Stimulated activated naive B cell treated with anti-CD40 and anti-IgM and Interleukin-4, amounts not matched to agents 10 μg/mL and 1 μg/mL and 100 μg/mL, for 72 hours (primary cell): ENCODE data around the gene AFF1.

Source experiments
- ATAC-seq, 2 donors: fragments of 150-1000 bp; cut with Tn5 transposase; replicated peaks; 2 replicates each; pipeline ENCODE4 v1.10.0; 2021; ENCODE audit warnings: moderate library complexity in 1 of 2
- DNase-seq: peaks from one replicate; pipeline ENCODE4 v3.0.0; 2021
- H3K27ac Mint-ChIP-seq: one replicate; pipeline ENCODE4 v1.8.0; 2022; ENCODE audit warnings: mild to moderate bottlenecking, mixed read lengths
- H3K27me3 Mint-ChIP-seq, 2 donors: one replicate each; pipeline ENCODE4 v1.8.0; 2022; ENCODE audit warnings: mixed read lengths in 2 of 2
- H3K36me3 Mint-ChIP-seq, 2 donors: one replicate each; pipeline ENCODE4 v1.8.0; 2022; ENCODE audit warnings: mixed read lengths in 2 of 2, mild to moderate bottlenecking in 1 of 2
- H3K4me1 Mint-ChIP-seq, 2 donors: one replicate each; pipeline ENCODE4 v1.8.0; 2022; ENCODE audit warnings: mixed read lengths in 2 of 2, mild to moderate bottlenecking in 1 of 2
- H3K4me3 Mint-ChIP-seq, 2 donors: one replicate each; pipeline ENCODE4 v1.8.0; 2022; ENCODE audit warnings: mild to moderate bottlenecking in 2 of 2, mixed read lengths in 2 of 2, moderate library complexity in 1 of 2
- H3K9me3 Mint-ChIP-seq, 2 donors: one replicate each; pipeline ENCODE4 v1.8.0; 2022; ENCODE audit warnings: mixed read lengths in 2 of 2, mild to moderate bottlenecking in 1 of 2

The AFF1 gene

DNA sequence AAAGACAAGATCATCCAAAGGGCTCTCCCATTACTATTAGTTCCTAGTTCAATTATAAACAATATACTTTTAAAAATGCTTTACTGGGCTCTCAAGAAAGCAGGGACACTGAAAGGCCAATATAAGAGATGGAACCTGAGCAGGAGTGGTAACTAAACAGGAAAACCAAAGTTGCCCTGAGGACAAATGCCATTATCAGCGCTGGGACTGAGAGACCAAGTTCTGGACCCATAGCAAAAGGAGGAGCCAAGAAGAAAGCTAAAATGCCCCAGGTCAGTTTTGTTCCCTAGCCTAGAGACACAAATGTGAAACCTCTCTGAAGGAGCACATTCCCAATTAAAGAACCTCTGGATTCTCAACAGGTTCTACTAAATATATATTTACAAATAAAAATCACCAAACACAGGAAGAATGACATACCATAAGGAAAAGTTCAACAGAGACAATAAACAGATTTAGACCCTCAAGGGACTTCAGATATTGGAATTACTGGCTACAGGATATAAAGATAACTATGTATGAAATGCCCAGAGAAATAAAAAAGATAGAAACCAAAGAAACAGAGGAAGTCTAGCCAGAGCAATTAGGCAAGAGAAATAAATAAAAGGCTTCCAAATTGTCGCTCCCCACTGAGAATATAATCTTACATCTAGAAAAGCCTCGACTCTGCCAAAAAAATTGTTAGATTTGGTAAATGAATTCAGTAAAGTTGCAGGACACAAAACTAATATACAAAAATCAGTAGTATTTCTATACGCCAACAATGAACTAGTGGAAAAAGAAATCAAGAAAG is 218.5 kb downstream of the AFF1 start:
- Mint-ChIP-seq H3K4me1 (peaks cover 0 to 1% of the 10 kb centered on the region in 2 donors), H3K27me3 (no peaks in the 10 kb centered on the region), H3K9me3 (no peaks in the 10 kb centered on the region), H3K36me3 (no peaks in the 10 kb centered on the region), H3K4me3 (no peak overlapping the region), H3K27ac (no peak overlapping the region)
- ATAC-seq (no peak), DNase-seq (no peak)

DNA sequence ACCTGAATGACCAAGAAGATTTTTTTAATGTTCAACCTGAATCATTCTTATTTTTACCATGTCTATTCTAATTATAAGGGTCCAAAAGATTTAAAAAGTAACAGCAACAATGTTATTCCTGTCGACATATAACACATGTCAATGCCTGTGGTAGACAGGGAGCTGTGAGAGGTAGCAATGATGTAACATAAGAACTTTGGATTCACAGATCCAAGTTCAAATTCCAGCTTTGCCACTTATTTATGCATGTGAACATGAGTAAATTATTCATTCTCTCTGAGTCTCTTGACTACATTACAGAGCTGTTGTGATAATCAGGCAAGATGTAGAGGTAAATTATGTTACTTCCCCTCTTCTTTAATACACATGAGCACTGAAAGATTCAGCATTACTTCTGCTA is 231.1 kb downstream of the AFF1 start:
- no peak for DNase-seq
- ATAC-seq = no peak
- no peaks in the 10 kb centered on the region for H3K4me1 Mint-ChIP-seq
- no peaks in the 10 kb centered on the region for H3K9me3 Mint-ChIP-seq
- peaks cover 22 to 30% of the 10 kb centered on the region in 2 donors for H3K36me3 Mint-ChIP-seq
- no peak overlapping the region for H3K27ac Mint-ChIP-seq
- no peaks in the 10 kb centered on the region for H3K27me3 Mint-ChIP-seq
- no peak overlapping the region for H3K4me3 Mint-ChIP-seq

DNA sequence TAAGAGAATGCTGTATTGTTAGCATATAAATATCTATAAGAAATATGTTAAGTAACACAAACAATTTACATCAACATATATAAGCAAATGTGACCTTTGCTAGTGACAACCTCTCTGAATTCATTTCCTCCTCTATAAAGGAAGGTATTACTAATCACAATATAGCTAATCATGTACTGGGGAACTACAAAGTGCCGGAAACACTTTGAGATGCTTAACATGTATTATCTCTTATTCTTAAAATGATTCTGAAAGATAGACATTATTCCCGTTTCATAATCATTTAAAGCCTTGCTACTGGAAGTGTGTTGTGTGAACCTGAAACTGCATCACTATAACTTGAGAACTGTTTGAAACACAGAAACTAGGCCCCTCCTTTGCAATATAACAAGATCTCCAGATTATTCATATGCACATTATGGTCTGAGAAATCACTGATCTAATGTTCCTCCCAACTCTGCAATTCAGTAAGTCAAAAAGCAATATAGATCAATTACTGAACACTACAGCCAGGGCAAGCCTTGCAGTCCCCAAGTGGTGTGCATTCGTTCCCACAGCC is 231.6 kb downstream of the AFF1 start:
- Mint-ChIP-seq H3K4me3 (no peak overlapping the region), H3K36me3 (peaks cover 20 to 30% of the 10 kb centered on the region in 2 donors), H3K9me3 (no peaks in the 10 kb centered on the region), H3K27me3 (no peaks in the 10 kb centered on the region), H3K27ac (no peak overlapping the region), H3K4me1 (no peaks in the 10 kb centered on the region)
- DNase-seq (no peak), ATAC-seq (no peak)

DNA sequence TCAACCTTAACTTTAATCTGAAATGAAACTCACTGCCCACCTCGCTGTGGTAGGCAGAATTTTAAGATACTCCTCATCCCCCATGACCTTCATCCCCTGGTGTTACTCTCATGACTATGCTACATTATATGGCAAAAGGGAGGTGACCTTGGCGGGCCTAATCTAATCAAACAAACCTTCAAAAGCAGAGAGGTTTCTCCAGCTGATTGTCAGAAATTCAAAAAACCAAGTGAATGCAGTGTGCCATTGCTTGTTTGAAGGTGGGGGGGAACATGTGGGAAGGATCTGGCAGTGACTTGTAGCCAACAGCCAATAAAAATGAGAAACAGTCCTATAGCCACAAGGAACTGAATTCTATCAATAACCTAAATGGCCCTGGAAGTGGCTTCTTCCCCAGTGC is 237.1 kb downstream of the AFF1 start:
- Mint-ChIP-seq H3K4me3 (no peak overlapping the region), H3K27me3 (no peaks in the 10 kb centered on the region), H3K4me1 (no peaks in the 10 kb centered on the region), H3K9me3 (no peaks in the 10 kb centered on the region), H3K36me3 (peaks cover 13 to 32% of the 10 kb centered on the region in 2 donors), H3K27ac (no peak overlapping the region)
- DNase-seq = no peak
- no peak for ATAC-seq

DNA sequence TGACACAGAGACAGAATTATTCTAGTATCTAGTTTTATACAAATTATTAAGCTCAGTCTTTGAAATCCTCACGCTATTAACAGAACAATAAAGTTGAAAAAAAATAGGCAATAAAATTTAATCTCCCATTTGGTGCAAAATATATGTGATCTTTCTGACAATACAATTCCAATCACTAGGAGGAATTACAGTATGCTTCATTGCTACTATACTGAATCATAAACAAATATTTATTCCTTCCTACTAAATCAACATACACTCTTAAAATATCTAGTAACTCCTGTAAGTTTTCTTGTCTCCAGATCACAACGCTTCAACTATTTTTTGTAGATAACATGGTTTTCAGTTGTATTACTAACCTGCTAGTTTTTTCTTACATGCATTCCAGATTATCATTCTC is 239.9 kb downstream of the AFF1 start:
- no peak overlapping the region for H3K4me3 Mint-ChIP-seq
- H3K27ac Mint-ChIP-seq = no peak overlapping the region
- ATAC-seq (no peak), DNase-seq (no peak)
- H3K9me3 Mint-ChIP-seq = no peaks in the 10 kb centered on the region
- peaks cover 11 to 33% of the 10 kb centered on the region in 2 donors for H3K36me3 Mint-ChIP-seq
- H3K4me1 Mint-ChIP-seq = no peaks in the 10 kb centered on the region
- H3K27me3 Mint-ChIP-seq = no peaks in the 10 kb centered on the region

DNA sequence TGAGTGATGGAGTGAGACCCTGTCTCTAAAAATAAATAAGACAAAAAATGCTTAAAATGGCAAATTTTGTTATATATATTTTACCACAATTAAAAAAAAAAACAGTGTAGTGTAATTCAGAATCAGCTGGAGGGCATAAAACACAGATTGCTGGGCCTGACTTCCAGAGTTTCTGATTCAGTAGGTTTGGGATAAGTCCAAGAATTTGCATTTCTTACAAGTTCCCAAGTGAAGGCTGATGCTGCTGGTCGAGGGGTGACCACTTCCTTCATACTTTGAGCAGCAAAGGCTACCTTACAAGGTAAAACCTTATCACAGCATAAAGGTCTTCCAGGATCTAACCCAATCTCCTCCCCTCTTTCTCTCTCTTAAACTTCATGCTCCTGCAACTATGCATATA is 244.9 kb downstream of the AFF1 start:
- DNase-seq (no peak), ATAC-seq (no peak)
- Mint-ChIP-seq H3K36me3 (peaks cover 8 to 19% of the 10 kb centered on the region in 2 donors), H3K27ac (no peak overlapping the region), H3K4me3 (no peak overlapping the region), H3K4me1 (no peaks in the 10 kb centered on the region), H3K27me3 (no peaks in the 10 kb centered on the region), H3K9me3 (no peaks in the 10 kb centered on the region)

DNA sequence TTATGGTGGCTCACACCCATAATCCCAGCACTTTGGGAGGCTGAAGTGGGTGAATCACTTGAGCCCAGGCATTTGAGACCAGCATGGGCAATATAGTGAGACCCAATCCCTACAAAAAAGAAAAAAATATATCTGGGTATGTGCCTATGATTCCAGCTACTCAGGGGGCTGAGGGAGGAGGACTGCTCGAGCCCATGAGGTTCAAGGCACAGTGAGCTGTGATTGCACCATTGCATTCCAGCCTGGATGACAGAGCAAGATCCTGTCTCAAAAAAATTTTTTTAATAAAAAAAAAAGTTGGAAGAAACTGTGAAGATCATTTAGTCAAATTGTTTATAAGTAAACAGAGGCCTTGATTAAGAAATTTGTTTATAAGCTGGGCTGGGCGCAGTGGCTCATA is 246.0 kb downstream of the AFF1 start:
- no peak for ATAC-seq
- H3K36me3 Mint-ChIP-seq = peaks cover 4 to 15% of the 10 kb centered on the region in 2 donors
- no peaks in the 10 kb centered on the region for H3K27me3 Mint-ChIP-seq
- H3K9me3 Mint-ChIP-seq = no peaks in the 10 kb centered on the region
- no peak overlapping the region for H3K4me3 Mint-ChIP-seq
- H3K4me1 Mint-ChIP-seq = no peaks in the 10 kb centered on the region
- H3K27ac Mint-ChIP-seq = no peak overlapping the region
- no peak for DNase-seq

DNA sequence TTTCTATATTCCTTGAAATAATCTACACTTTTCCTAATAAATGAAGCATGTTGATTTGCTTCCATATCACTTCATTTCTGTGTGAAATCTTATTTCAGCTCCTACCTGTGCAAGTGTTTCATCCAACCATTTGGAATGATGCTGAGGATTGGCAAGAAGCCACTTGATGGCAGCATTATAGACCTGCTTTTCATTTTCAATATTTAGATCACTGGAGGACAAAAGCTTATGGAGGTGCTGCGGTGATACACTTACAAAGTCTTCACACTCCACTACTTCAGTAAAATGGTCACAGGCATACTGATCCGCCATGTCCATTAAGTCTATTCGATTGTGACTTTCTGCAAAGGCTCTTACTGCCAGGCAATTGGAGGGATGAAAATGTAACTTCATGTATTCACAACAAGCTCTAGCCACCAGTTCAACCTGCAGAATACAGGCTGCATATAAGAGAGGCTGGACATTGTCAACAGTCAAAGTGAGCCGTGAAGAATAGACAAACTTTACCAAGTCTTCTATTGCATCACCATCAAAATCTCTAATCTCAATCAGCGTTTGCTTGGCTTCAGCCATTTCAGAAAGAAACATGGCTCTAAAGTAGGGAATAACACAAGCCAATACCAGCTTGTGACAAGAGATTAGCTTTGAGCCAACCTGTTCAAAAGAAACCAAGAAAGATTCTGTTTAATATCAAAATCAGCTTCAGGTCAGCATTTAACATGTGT is 250.5 kb downstream of the AFF1 start:
- H3K9me3 Mint-ChIP-seq = no peaks in the 10 kb centered on the region
- H3K27me3 Mint-ChIP-seq = no peaks in the 10 kb centered on the region
- no peaks in the 10 kb centered on the region for H3K4me1 Mint-ChIP-seq
- ATAC-seq (no peak), DNase-seq (no peak)
- H3K36me3 Mint-ChIP-seq = peaks cover 2 to 3% of the 10 kb centered on the region in 2 donors
- H3K4me3 Mint-ChIP-seq = no peak overlapping the region
- H3K27ac Mint-ChIP-seq = no peak overlapping the region

DNA sequence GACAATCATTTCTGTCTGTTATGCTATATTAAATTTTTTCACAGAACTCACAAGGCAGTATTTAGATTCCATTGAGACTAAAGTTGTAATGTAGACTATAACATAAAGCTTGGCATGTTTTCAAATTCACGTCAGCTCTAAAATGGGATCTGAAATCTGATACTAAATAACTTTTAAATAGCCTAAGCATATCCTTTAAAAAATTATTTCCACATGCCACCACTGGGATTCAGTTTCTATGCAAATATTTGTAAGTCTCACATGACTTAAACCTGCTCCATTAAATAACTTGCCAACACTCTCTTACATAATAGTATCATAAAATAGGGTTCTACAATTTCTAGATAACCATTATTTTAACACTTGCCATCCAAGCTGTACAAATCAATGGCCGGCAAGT is 253.2 kb downstream of the AFF1 start:
- ATAC-seq (no peak), DNase-seq (no peak)
- Mint-ChIP-seq H3K36me3 (peaks cover 0 to 2% of the 10 kb centered on the region in 2 donors), H3K4me1 (no peaks in the 10 kb centered on the region), H3K4me3 (no peak overlapping the region), H3K27me3 (no peaks in the 10 kb centered on the region), H3K9me3 (no peaks in the 10 kb centered on the region), H3K27ac (no peak overlapping the region)

DNA sequence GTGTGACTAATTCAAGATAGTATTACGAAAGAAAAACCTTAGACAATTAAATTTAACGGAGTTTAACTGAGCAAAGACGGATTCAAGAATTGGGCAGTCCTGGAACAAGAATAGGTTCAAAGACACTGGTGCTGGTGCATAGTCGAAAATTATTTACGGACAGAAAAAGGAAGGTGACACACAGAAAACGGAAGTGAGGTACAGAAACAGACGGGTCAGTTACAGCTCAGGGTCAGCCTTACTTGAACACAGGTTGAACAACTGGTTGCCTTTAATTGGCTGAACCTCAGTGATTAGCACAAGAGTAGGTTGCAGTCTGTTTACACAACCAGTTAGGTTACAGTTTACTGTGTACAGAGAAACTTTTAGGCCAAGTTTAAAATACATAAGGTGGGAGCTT is 254.1 kb downstream of the AFF1 start:
- Mint-ChIP-seq H3K4me1 (no peaks in the 10 kb centered on the region), H3K36me3 (peaks cover 0 to 2% of the 10 kb centered on the region in 2 donors), H3K4me3 (no peak overlapping the region), H3K27me3 (no peaks in the 10 kb centered on the region), H3K27ac (no peak overlapping the region), H3K9me3 (no peaks in the 10 kb centered on the region)
- no peak for ATAC-seq
- no peak for DNase-seq
